Keratinocyte (primary cell): ENCODE data around the gene PPHLN1. TPM values are rescaled to one million over a fixed set of nuclear protein-coding genes. Genes with fewer than 3 reads are reported as not detected.

Source experiments
- DNase-seq: peaks from one replicate; pipeline ENCODE4 v3.0.0-alpha.2; 2011; ENCODE audit warnings: low read depth, missing footprints, low spot score
- FAIRE-seq: peaks from 2 replicates; lab custom pipeline; 2011; peaks lifted over from hg19 to GRCh38; lab: Jason Lieb, UNC
- H2AFZ ChIP-seq: 2 replicates; pipeline ENCODE4 v1.6.0; 2012; ENCODE audit warnings: low read length, control low read depth, inconsistent platforms; ENCODE audit not compliant: control insufficient read depth
- H3K27ac ChIP-seq: 2 replicates; pipeline ENCODE4 v1.5.1; 2011; ENCODE audit warnings: low read length; ENCODE audit not compliant: control insufficient read depth, insufficient read depth
- H3K27me3 ChIP-seq: 3 replicates; pipeline ENCODE4 v1.6.0; 2011; ENCODE audit warnings: low read length; ENCODE audit not compliant: control insufficient read depth, insufficient read depth; ENCODE audit errors: extremely low read depth
- H3K36me3 ChIP-seq, 2 experiments: 2 replicates in 1 of 2; 3 replicates in 1 of 2; pipeline ENCODE4 v1.5.1; 2011; ENCODE audit warnings: low read length in 2 of 2, mild to moderate bottlenecking in 1 of 2; ENCODE audit not compliant: control insufficient read depth in 2 of 2, insufficient read depth in 2 of 2; ENCODE audit errors: extremely low read depth in 1 of 2
- H3K4me1 ChIP-seq: 3 replicates; pipeline ENCODE4 v1.5.1; 2011; ENCODE audit warnings: low read length; ENCODE audit not compliant: control insufficient read depth, insufficient read depth; ENCODE audit errors: extremely low read depth
- H3K4me2 ChIP-seq: 3 replicates; pipeline ENCODE4 v1.6.0; 2011; ENCODE audit warnings: low read depth, low read length; ENCODE audit not compliant: control insufficient read depth, insufficient read depth; ENCODE audit errors: extremely low read depth
- H3K4me3 ChIP-seq, 3 experiments: fragments of 200-600 bp in 1 of 3; sonication (generic) in 1 of 3; 2 replicates in 2 of 3; 3 replicates in 1 of 3; pipeline ENCODE4 v1.5.1; 2011 to 2016; ENCODE audit warnings: low read length in 3 of 3, mild to moderate bottlenecking in 3 of 3, control low read depth in 2 of 3, inconsistent platforms in 1 of 3, low read depth in 1 of 3, mixed read lengths in 1 of 3, mixed run types in 1 of 3, moderate library complexity in 1 of 3; ENCODE audit not compliant: control insufficient read depth in 2 of 3, insufficient read depth in 2 of 3; ENCODE audit errors: extremely low read depth in 1 of 3
- H3K79me2 ChIP-seq: 2 replicates; pipeline ENCODE4 v1.6.0; 2012; ENCODE audit warnings: low read length; ENCODE audit not compliant: control insufficient read depth, insufficient read depth
- H3K9ac ChIP-seq: 3 replicates; pipeline ENCODE4 v1.6.0; 2011; ENCODE audit warnings: low read length; ENCODE audit not compliant: control insufficient read depth, insufficient read depth; ENCODE audit errors: extremely low read depth
- H3K9me1 ChIP-seq: 3 replicates; pipeline ENCODE4 v1.6.0; 2011; ENCODE audit warnings: low read length; ENCODE audit not compliant: control insufficient read depth, insufficient read depth; ENCODE audit errors: extremely low read depth
- H3K9me3 ChIP-seq: 2 replicates; pipeline ENCODE4 v1.5.1; 2012; ENCODE audit warnings: low read depth, low read length; ENCODE audit not compliant: control insufficient read depth
- H4K20me1 ChIP-seq: 3 replicates; pipeline ENCODE4 v1.6.0; 2011; ENCODE audit warnings: low read length; ENCODE audit not compliant: control insufficient read depth, insufficient read depth; ENCODE audit errors: extremely low read depth
- CTCF ChIP-seq, 3 experiments: IDR thresholded peaks in 1 of 3; conservative IDR thresholded peaks in 1 of 3; optimal IDR thresholded peaks in 1 of 3; 2 replicates in 2 of 3; 3 replicates in 1 of 3; pipeline versions ENCODE3 to v1.5.1; 2011; ENCODE audit warnings: low read length in 3 of 3, mild to moderate bottlenecking in 3 of 3, moderate library complexity in 2 of 3, control low read depth in 1 of 3, inconsistent platforms in 1 of 3; ENCODE audit not compliant: insufficient read depth in 2 of 3; ENCODE audit errors: extremely low read depth in 1 of 3
- EZH2 ChIP-seq: IDR thresholded peaks from one replicate; pipeline ENCODE4 v1.6.1; 2012; ENCODE audit warnings: inconsistent platforms, mild to moderate bottlenecking, low read length, moderate library complexity
- dilution Hi-C: fragments of 300-500 bp; cut with MboI; formaldehyde crosslinking; loops from one replicate; pipeline ENCODE4 v1.7.0; 2020; ENCODE audit warnings: low sequenced_read_pairs; ENCODE audit not compliant: extremely low pct_ligation_motif_present
- polyA plus RNA-seq, 5 experiments: library from polyadenylated mRNA; depleted of rRNA in 3 of 5; stranded (reverse) in 3 of 5; stranded (forward) in 1 of 5; unstranded in 1 of 5; fragments of >200 nt; gene quantifications; 1 replicate in 1 of 5; 2 replicates in 3 of 5; 3 replicates in 1 of 5; pipeline versions ENCODE4 v1.2.1 to v1.2.3, GENCODE V29; 2011 to 2012; ENCODE audit warnings: missing spikeins in 2 of 5, low read depth in 1 of 5, low replicate concordance in 1 of 5

The PPHLN1 gene
- polyA plus RNA-seq, 1 donor (not counting 4 experiments of a cell fraction or from before 2014, with no cell fraction given) = 95.5 TPM

GRCh38 chr12:42477941-42478340 is 152.0 kb downstream of the PPHLN1 start:
- no peak for DNase-seq
- Histone ChIP-seq H3K4me3 (no peak overlapping the region), H3K9ac (no peak overlapping the region), H3K4me1 (peaks cover 47% of the 10 kb centered on the region), H3K9me3 (no peaks in the 10 kb centered on the region), H4K20me1 (no peaks in the 10 kb centered on the region), H3K27me3 (no peaks in the 10 kb centered on the region), H3K36me3 (no peaks in the 10 kb centered on the region), H3K9me1 (no peaks in the 10 kb centered on the region), H3K4me2 (no peak overlapping the region), H3K79me2 (peaks cover 45% of the 10 kb centered on the region), H2AFZ (no peak overlapping the region), H3K27ac (no peak overlapping the region)
- FAIRE-seq = no peak
- TF ChIP-seq CTCF (optimal IDR thresholded peaks at IDR 0.05 in 1 of 3, IDR thresholded peaks at IDR 0.05 in 1 of 3, conservative IDR thresholded peaks at IDR 0.05 in 1 of 3; ENCODE audit: extremely low read depth in 1 of 3, insufficient read depth in 2 of 3, low read length in 3 of 3) = no peak
- no peak for TF ChIP-seq EZH2
- dilution Hi-C loops = no loop called here

- no peak for FAIRE-seq
- H3K4me3 ChIP-seq = peak overlapping the region in 1 of 3 experiments; percentile 30
Observed at GRCh38 chr12:42481368-42481767, 155.4 kb downstream of the PPHLN1 start.

More at GRCh38 chr12:42481368-42481767, 155.4 kb downstream of the PPHLN1 start:
- Histone ChIP-seq H3K9me3 (no peaks in the 10 kb centered on the region), H3K27me3 (no peaks in the 10 kb centered on the region), H3K27ac (no peak overlapping the region), H3K79me2 (peaks cover 44% of the 10 kb centered on the region), H3K4me2 (peak overlapping the region; percentile 52), H4K20me1 (no peaks in the 10 kb centered on the region), H2AFZ (no peak overlapping the region), H3K9me1 (no peaks in the 10 kb centered on the region), H3K9ac (no peak overlapping the region), H3K36me3 (no peaks in the 10 kb centered on the region), H3K4me1 (peaks cover 27% of the 10 kb centered on the region)
- no peak for TF ChIP-seq CTCF (optimal IDR thresholded peaks at IDR 0.05 in 1 of 3, IDR thresholded peaks at IDR 0.05 in 1 of 3, conservative IDR thresholded peaks at IDR 0.05 in 1 of 3; ENCODE audit: extremely low read depth in 1 of 3, insufficient read depth in 2 of 3, low read length in 3 of 3)
- no peak for TF ChIP-seq EZH2
- DNase-seq = no peak
- dilution Hi-C loops = no loop called here
